Sigmoid colon (tissue), 7 donors: Measurements from ENCODE around the gene MLPH. TPM values are rescaled to one million over a fixed set of nuclear protein-coding genes. Genes with fewer than 3 reads are reported as not detected.

Experiments
- DNase-seq: peaks from one replicate; pipeline ENCODE4 v3.0.0-alpha.2; 2019
- H3K27ac ChIP-seq, 4 donors: fragments of 200-600 bp; sonication (generic); one replicate each; pipeline ENCODE4 v1.5.1; 2016 to 2019; ENCODE audit warnings: mild to moderate bottlenecking in 1 of 4
- H3K27me3 ChIP-seq, 3 donors: fragments of 200-600 bp; sonication (generic); one replicate each; pipeline ENCODE4 v1.5.1; 2019; ENCODE audit warnings: mild to moderate bottlenecking in 1 of 3
- H3K36me3 ChIP-seq, 4 donors: fragments of 200-600 bp; sonication (generic); one replicate each; pipeline ENCODE4 v1.5.1; 2016 to 2019
- H3K4me1 ChIP-seq, 4 donors: fragments of 200-600 bp; sonication (generic); one replicate each; pipeline ENCODE4 v1.5.1; 2017 to 2019
- H3K4me3 ChIP-seq, 4 donors: fragments of 200-600 bp; sonication (generic); one replicate each; pipeline ENCODE4 v1.5.1; 2017 to 2019; ENCODE audit warnings: mild to moderate bottlenecking in 2 of 4, moderate library complexity in 1 of 4
- H3K9me3 ChIP-seq, 4 donors: fragments of 200-600 bp in 3 of 4; sonication (generic) in 3 of 4; one replicate each; pipeline versions ENCODE4 v1.5.1 to v1.6.1; 2013 to 2019
- EP300 ChIP-seq, 4 donors: sonication (generic); formaldehyde crosslinking; IDR thresholded peaks; one replicate each; pipeline ENCODE4 v1.6.1; 2017; ENCODE audit warnings: antibody characterized with exemption in 4 of 4
- POLR2A ChIP-seq, 2 donors: fragments of 450-650 bp; IDR thresholded peaks; one replicate each; pipeline ENCODE4 v1.6.1; 2016; ENCODE audit warnings: antibody characterized with exemption in 2 of 2, mild to moderate bottlenecking in 2 of 2, moderate library complexity in 2 of 2
- POLR2AphosphoS5 ChIP-seq, 4 donors: sonication (generic); formaldehyde crosslinking; IDR thresholded peaks; one replicate each; pipeline ENCODE4 v1.6.1; 2017; ENCODE audit warnings: antibody characterized with exemption in 4 of 4
- WGBS, 2 donors: extraction: QIAGEN DNeasy Blood & Tissue Kit; methylation state at CpG; one replicate each; pipeline ENCODE4 v1.1.7; 2013; 5-methylcytosine and 5-hydroxymethylcytosine counted together
- intact Hi-C: fragments of 100-400 bp; cut with DNase I; formaldehyde crosslinking; loops from one replicate; pipeline ENCODE4 v1.15.1; 2023
- polyA plus RNA-seq, 3 donors: library from polyadenylated mRNA; stranded (reverse); fragments of 200-250 nt; gene quantifications; one replicate each; pipeline ENCODE4 v1.2.3, GENCODE V29; 2013
- total RNA-seq, 4 donors: library from RNA; depleted of rRNA; stranded (reverse); fragments of >200 nt; gene quantifications; one replicate each; pipeline ENCODE4 v1.1.0, GENCODE V29; 2016
- TF ChIP-seq, protein P1 (sequence below), 4 experiments: fragments of 450-650 bp in 3 of 4; fragments of 200-600 bp in 1 of 4; IDR thresholded peaks; one replicate each; pipeline ENCODE4 v1.5.1; 2016 to 2019; ENCODE audit warnings: antibody characterized with exemption in 4 of 4, mild to moderate bottlenecking in 3 of 4, moderate library complexity in 2 of 4
- donor health status: healthy with polysubstance abuse.
- donor health status: Bipolar disorder and iron deficiency.
- donor health status: healthy.

MLPH gene
- total and polyA plus RNA-seq, 7 donors, result 1.8 to 79.3 (median 21.9) TPM

GRCh38 chr2:237517163-237517562, 30.1 kb downstream of the MLPH start:
- TF ChIP-seq, protein P1, sequence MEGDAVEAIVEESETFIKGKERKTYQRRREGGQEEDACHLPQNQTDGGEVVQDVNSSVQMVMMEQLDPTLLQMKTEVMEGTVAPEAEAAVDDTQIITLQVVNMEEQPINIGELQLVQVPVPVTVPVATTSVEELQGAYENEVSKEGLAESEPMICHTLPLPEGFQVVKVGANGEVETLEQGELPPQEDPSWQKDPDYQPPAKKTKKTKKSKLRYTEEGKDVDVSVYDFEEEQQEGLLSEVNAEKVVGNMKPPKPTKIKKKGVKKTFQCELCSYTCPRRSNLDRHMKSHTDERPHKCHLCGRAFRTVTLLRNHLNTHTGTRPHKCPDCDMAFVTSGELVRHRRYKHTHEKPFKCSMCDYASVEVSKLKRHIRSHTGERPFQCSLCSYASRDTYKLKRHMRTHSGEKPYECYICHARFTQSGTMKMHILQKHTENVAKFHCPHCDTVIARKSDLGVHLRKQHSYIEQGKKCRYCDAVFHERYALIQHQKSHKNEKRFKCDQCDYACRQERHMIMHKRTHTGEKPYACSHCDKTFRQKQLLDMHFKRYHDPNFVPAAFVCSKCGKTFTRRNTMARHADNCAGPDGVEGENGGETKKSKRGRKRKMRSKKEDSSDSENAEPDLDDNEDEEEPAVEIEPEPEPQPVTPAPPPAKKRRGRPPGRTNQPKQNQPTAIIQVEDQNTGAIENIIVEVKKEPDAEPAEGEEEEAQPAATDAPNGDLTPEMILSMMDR (IDR thresholded peaks at IDR 0.05), result no peak
- TF ChIP-seq POLR2A (IDR thresholded peaks at IDR 0.05) (no peak), POLR2AphosphoS5 (IDR thresholded peaks at IDR 0.05) (no peak)
- peaks cover 0 to 17% (median 12%) of the 10 kb centered on the region in 4 donors for H3K4me1 ChIP-seq
- H3K27me3 ChIP-seq, result no peaks in the 10 kb centered on the region
- 61 to 97% methylated on average over 4 of the region's 4 CpGs for WGBS, 2 donors
- H3K9me3 ChIP-seq, result no peaks in the 10 kb centered on the region
- H3K27ac ChIP-seq, result no peak overlapping the region
- intact Hi-C loops, result no loop called here
- no peak overlapping the region for H3K4me3 ChIP-seq
- H3K36me3 ChIP-seq, result no peaks in the 10 kb centered on the region
- no peak for DNase-seq

- H3K27ac ChIP-seq, result no peak overlapping the region
- intact Hi-C loops, result no loop called here
- 88 to 97% methylated on average over 1 of the region's 1 CpG for WGBS, 2 donors
- DNase-seq, result no peak
- H3K9me3 ChIP-seq, result no peaks in the 10 kb centered on the region
- TF ChIP-seq, protein P1 (IDR thresholded peaks at IDR 0.05), result no peak
- TF ChIP-seq POLR2A (IDR thresholded peaks at IDR 0.05), result no peak
- no peak for TF ChIP-seq EP300 (IDR thresholded peaks at IDR 0.05)
- no peak for TF ChIP-seq POLR2AphosphoS5 (IDR thresholded peaks at IDR 0.05)
- H3K4me3 ChIP-seq, result no peak overlapping the region
- H3K4me1 ChIP-seq, result peaks cover 0 to 11% (median 9%) of the 10 kb centered on the region in 4 donors
- no peaks in the 10 kb centered on the region for H3K27me3 ChIP-seq
- H3K36me3 ChIP-seq, result no peaks in the 10 kb centered on the region
Observed at GRCh38 chr2:237517990-237518389, 30.9 kb downstream of the MLPH start.

DNA sequence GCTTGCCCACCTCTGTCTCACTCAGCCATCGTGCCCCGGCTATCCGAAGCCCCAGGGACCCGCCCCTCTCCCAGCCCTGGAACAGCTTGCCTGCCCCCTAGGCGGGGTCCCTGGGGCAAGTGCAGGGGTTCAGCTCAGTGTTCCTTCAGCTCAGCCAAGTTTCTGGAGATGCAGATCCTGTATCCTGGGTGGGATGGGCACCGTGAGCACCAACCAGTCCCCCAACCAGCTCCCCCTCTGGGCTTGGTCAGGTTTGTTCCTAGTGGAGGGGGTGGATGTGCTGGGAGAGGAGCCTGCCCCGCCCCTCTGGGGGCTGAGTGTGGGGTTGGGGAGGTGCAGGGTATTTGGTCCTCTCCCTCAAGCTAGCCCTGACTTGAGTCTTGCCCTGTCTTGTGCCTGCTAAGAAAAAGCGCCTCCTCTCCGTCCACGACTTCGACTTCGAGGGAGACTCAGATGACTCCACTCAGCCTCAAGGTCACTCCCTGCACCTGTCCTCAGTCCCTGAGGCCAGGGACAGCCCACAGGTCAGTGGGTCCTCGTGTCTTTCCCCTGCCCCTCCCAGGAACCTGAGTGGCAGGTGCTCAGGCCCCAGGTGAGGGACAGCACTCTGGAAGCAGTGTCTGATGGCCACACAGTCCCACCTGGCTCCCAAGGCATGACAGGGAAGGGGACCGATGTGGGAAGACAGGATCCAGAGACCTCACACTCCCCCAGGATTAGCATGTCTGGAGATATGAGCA, 32.6 kb downstream of the MLPH start:
- no peaks in the 10 kb centered on the region for H3K36me3 ChIP-seq
- H3K27ac ChIP-seq, result no peak overlapping the region
- intact Hi-C loops, result no loop called here
- no peaks in the 10 kb centered on the region for H3K9me3 ChIP-seq
- 81 to 92% methylated on average over 14 of the region's 14 CpGs for WGBS, 2 donors
- no peak overlapping the region for H3K4me3 ChIP-seq
- no peak for DNase-seq
- H3K27me3 ChIP-seq, result no peaks in the 10 kb centered on the region
- no peaks in the 10 kb centered on the region for H3K4me1 ChIP-seq
- TF ChIP-seq EP300 (IDR thresholded peaks at IDR 0.05), result no peak
- TF ChIP-seq, protein P1 (IDR thresholded peaks at IDR 0.05), result no peak
- no peak for TF ChIP-seq POLR2A (IDR thresholded peaks at IDR 0.05)
- no peak for TF ChIP-seq POLR2AphosphoS5 (IDR thresholded peaks at IDR 0.05)

DNA sequence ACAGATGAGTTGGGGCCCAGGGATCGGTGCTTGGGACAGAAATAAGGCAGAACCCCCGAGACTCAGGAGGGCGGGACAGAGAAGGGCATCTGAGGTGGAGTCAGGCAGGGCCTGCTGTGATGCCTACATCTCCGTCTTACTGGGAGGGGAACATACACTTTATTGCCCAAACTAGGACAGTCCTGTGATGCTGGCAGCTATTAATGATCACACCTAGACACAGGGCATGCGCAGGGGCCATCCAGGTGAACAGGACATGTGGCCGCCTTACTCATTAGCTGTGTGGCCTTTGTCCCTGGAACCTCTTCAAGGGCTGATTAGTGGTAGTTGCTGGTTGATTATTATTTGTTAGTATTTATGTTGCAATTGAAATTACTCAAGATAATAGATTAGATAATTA, 33.2 kb downstream of the MLPH start:
- no peak for DNase-seq
- no peak overlapping the region for H3K27ac ChIP-seq
- 91 to 94% methylated on average over 6 of the region's 6 CpGs for WGBS, 2 donors
- no peaks in the 10 kb centered on the region for H3K27me3 ChIP-seq
- no peak for TF ChIP-seq POLR2AphosphoS5 (IDR thresholded peaks at IDR 0.05)
- H3K9me3 ChIP-seq, result no peaks in the 10 kb centered on the region
- H3K4me1 ChIP-seq, result no peaks in the 10 kb centered on the region
- intact Hi-C loops, result no loop called here
- H3K4me3 ChIP-seq, result no peak overlapping the region
- no peaks in the 10 kb centered on the region for H3K36me3 ChIP-seq

- no peaks in the 10 kb centered on the region for H3K27me3 ChIP-seq
- no peaks in the 10 kb centered on the region for H3K36me3 ChIP-seq
- no peak overlapping the region for H3K4me3 ChIP-seq
- TF ChIP-seq POLR2AphosphoS5 (IDR thresholded peaks at IDR 0.05), result no peak
- no peak for TF ChIP-seq POLR2A (IDR thresholded peaks at IDR 0.05)
- TF ChIP-seq EP300 (IDR thresholded peaks at IDR 0.05), result no peak
- TF ChIP-seq, protein P1 (IDR thresholded peaks at IDR 0.05), result no peak
- intact Hi-C loops, result no loop called here
- no peaks in the 10 kb centered on the region for H3K4me1 ChIP-seq
- 68 to 78% methylated on average over 6 of the region's 6 CpGs for WGBS, 2 donors
- H3K9me3 ChIP-seq, result no peaks in the 10 kb centered on the region
- no peak overlapping the region for H3K27ac ChIP-seq
- no peak for DNase-seq
Observed at GRCh38 chr2:237524631-237525030, 37.6 kb downstream of the MLPH start.
